Measurements from ENCODE around the gene GLT8D1. TPM values are rescaled to one million over a fixed set of nuclear protein-coding genes. Genes with fewer than 3 reads are reported as not detected.

The GLT8D1 gene
- total RNA-seq, 1 experiment from 2014 or later = 42.1 TPM

DNA sequence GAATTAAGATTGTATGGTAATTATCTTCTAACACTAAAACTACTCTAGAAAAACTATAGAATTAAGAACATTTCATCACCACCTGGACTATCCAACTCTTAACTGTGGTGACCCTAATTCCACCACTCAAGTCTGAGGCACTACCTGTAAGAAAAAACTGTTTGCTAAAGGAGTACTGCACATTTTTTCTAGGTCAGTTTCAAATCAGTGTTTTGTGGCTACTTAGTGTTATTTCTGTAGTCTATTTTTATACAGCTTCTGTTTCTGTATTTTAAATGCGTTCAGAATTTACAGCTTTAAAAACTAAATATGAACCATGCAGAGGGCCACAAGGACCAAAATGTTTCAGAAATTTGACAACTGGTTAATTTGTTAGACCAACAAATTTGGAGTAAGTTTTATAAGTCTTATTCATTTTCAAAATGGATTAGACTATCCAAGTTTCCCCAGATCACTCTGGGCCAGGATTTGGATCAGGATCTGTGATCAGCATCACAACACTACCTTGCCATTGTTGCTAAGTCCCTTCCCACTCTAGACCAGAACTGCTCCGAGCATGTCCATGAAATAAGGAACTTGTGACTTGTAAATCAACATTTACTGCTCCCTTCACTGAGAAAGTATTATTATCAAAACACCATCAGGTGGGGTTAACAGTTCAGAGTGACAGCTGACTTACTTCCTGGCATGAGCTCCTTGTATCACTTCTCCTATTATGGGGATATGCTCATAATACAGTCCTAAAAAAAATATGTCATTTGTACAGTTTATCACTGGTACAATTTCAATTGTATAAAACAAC, 8.6 kb downstream of the GLT8D1 start (continued):
- TF ChIP-seq YY1 (IDR thresholded peaks at IDR 0.05; ENCODE audit: extremely low read depth, insufficient replicate concordance, low read depth, low read length) (no peak), EGR1 (IDR thresholded peaks at IDR 0.05; ENCODE audit: low read depth) (no peak), JUND (IDR thresholded peaks at IDR 0.05) (no peak)
- TF ChIP-seq, protein P1, sequence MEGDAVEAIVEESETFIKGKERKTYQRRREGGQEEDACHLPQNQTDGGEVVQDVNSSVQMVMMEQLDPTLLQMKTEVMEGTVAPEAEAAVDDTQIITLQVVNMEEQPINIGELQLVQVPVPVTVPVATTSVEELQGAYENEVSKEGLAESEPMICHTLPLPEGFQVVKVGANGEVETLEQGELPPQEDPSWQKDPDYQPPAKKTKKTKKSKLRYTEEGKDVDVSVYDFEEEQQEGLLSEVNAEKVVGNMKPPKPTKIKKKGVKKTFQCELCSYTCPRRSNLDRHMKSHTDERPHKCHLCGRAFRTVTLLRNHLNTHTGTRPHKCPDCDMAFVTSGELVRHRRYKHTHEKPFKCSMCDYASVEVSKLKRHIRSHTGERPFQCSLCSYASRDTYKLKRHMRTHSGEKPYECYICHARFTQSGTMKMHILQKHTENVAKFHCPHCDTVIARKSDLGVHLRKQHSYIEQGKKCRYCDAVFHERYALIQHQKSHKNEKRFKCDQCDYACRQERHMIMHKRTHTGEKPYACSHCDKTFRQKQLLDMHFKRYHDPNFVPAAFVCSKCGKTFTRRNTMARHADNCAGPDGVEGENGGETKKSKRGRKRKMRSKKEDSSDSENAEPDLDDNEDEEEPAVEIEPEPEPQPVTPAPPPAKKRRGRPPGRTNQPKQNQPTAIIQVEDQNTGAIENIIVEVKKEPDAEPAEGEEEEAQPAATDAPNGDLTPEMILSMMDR (IDR thresholded peaks at IDR 0.05 in 2 of 3, conservative IDR thresholded peaks at IDR 0.05 in 1 of 3; ENCODE audit: borderline replicate concordance in 1 of 3, insufficient read depth in 1 of 3, low read depth in 2 of 3, low read length in 2 of 3) = no peak
- TF ChIP-seq, protein P2, sequence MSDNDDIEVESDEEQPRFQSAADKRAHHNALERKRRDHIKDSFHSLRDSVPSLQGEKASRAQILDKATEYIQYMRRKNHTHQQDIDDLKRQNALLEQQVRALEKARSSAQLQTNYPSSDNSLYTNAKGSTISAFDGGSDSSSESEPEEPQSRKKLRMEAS (IDR thresholded peaks at IDR 0.05) = no peak

DNA sequence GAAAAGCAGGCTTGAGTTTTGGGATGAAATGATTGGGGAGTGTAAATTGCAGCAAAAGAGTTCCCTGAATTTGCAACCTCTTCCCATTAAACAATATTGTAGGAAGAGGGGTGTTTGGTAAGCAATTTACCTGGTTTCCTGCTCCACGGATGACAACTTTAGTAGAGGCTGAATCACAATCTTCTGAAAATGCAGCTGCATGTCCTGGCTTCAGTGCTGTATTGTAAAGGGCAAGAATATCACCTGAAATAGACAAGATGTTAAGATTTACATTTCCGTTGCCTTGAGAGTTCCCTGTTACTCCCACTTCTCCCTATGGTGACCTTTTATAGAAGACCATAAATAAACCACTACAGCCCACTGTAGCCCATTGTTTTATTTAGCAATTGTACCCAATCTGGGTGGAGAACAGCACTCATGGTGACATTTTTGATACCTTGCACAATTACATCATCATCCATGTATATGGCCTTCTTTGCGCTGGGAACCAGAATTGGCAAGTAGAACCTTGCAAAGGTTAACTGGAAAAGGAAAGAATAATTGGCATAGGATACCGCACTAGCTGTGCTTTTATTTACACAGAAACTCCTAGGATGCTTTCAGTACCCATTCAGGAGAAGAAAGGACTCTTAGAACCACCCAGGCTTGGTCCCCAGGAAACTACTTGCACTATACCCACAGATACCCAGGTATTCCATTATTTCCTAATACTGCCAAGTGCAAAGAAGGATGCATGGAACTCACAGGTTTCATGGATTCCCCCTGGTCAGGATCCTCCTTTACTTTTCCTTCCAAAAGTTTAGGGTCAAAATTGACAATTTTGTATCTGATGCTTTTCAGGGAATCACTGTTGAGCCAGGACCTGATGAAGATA, 9.6 kb downstream of the GLT8D1 start:
- no peak overlapping the region for H3K4me3 ChIP-seq (replicated peaks in 1 of 2; ENCODE audit: low read depth in 1 of 2, low read length in 2 of 2)
- no peak overlapping the region for H2AFZ ChIP-seq (ENCODE audit: low read depth, low read length, poor library complexity, severe bottlenecking)
- TF ChIP-seq POLR2AphosphoS5 (IDR thresholded peaks at IDR 0.05; ENCODE audit: low read depth, low read length) = peak; percentile 46
- TF ChIP-seq, protein P3, sequence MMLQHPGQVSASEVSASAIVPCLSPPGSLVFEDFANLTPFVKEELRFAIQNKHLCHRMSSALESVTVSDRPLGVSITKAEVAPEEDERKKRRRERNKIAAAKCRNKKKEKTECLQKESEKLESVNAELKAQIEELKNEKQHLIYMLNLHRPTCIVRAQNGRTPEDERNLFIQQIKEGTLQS (IDR thresholded peaks at IDR 0.05) = no peak
- no peak overlapping the region for H3K9ac ChIP-seq (ENCODE audit: low read length)
- no peak overlapping the region for H3K4me2 ChIP-seq (ENCODE audit: low read length)
- H3K4me1 ChIP-seq (ENCODE audit: control insufficient read depth in 1 of 2, insufficient read depth in 2 of 2, low read length in 2 of 2) = no peaks in the 10 kb centered on the region
- no peaks in the 10 kb centered on the region for H3K9me2 ChIP-seq (ENCODE audit: insufficient read depth)
- POLR2A ChIA-PET = interaction anchor here (1.8 kb wide), 1 partner anchor 9 kb away, joined by 4 read pairs; no protein-coding TSS in a partner anchor
- BruUV-seq (replicated peaks) = no TSS peak
- peaks cover 28% of the 10 kb centered on the region for H3K79me2 ChIP-seq (ENCODE audit: insufficient read depth, low read length)
- no peaks in the 10 kb centered on the region for H3K9me3 ChIP-seq (ENCODE audit: control insufficient read depth in 1 of 2, insufficient read depth in 1 of 2, low read depth in 1 of 2, low read length in 2 of 2)
- CTCF ChIA-PET = no interaction called here
- 0 out of 2 replicates have a peak, but pooled peaks have one; percentile 10 for ATAC-seq
- RAD21 ChIA-PET (ENCODE audit: low non-redundant PET in 1 of 2, low total read pairs in 2 of 2, uncharacterized antibody in 2 of 2, unreplicated experiment in 2 of 2) = no interaction called here
- intact Hi-C loops (cut with micrococcal nuclease) = no loop called here
- H3K27me3 ChIP-seq (ENCODE audit: insufficient read depth, low read length) = no peaks in the 10 kb centered on the region
- H4K20me1 ChIP-seq (ENCODE audit: insufficient read depth) = peaks cover 25% of the 10 kb centered on the region; the same call in 1 of the 2 replicates
- DNase-seq (ENCODE audit: low read depth, low spot score) = no peak
- H3K36me3 ChIP-seq (ENCODE audit: control insufficient read depth in 1 of 2, insufficient read depth in 2 of 2, low read length in 2 of 2) = peaks cover 54 to 61% of the 10 kb centered on the region in 2 experiments
- H3K27ac ChIP-seq (ENCODE audit: low read depth, low read length) = no peak overlapping the region
